HG02763 (cell line): ENCODE results near the gene ZNF761.

ENCODE experiments used
- ATAC-seq: cut with Tn5 transposase; IDR thresholded peaks from one replicate; pipeline ENCODE4 v1.9.1; 2021; ENCODE audit warnings: mild to moderate bottlenecking, moderate library complexity; ENCODE audit not compliant: unreplicated experiment

ZNF761 gene

GRCh38 chr19:53504885-53505284 lies 73.1 kb downstream of the ZNF761 start:
- ATAC-seq, result no peak

DNA sequence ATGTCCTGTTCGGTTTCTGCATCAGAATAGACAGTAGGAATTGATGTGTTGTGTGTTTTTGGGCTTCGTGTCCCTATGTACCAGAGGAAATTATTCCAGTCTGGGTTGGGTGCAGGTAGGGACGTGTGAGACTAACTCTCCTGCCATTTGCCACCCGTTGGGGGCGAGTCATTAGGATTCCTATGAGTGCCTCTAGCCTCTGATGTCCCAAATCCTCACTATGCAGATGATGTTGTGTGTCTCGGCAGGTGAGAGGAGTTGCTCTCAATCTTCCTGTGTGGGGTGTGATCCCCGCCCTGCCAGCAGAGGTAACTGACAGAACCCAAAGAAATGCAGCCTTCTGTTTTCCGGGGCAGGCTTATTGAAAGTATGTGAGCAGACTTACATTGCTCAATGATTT lies 74.9 kb downstream of the ZNF761 start:
- no peak for ATAC-seq
